ENCODE results near the gene PMEL.
"Not testable (repeated sequence)": the region's sequence is repeated elsewhere in the genome, so short reads cannot be mapped to it uniquely, and the experiment has no call there.

PMEL gene

GRCh38 chr12:55922126-55922525 is 43.7 kb downstream of the PMEL start:
- DNase-seq (ENCODE audit: low read depth): no peak

GRCh38 chr12:55919032-55919431 is 46.8 kb downstream of the PMEL start:
- DNase-seq (ENCODE audit: low read depth): not testable (repeated sequence)

- DNase-seq (ENCODE audit: low read depth): no peak
Measured at GRCh38 chr12:55915482-55915859, 50.4 kb downstream of the PMEL start.

GRCh38 chr12:55912908-55913307 is 52.9 kb downstream of the PMEL start:
- no peak for DNase-seq (ENCODE audit: low read depth)

DNA sequence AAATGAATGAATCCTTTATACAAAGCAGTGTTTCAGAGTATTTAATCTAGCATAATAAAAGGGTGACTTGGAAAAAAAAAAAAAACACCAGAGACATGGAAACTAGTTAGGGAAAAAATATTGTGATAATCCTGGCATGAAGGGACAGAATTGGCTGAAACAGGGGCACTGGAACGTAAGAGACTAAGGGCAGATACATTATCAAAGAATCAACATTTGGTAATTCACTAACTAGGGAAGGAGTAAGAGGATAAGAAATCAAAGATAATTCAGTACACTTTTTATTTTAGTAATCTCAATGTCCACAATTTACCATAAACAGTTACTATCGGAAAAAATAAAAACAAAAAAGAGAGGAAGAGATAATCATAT is 56.3 kb downstream of the PMEL start:
- DNase-seq (ENCODE audit: low read depth): no peak

DNA sequence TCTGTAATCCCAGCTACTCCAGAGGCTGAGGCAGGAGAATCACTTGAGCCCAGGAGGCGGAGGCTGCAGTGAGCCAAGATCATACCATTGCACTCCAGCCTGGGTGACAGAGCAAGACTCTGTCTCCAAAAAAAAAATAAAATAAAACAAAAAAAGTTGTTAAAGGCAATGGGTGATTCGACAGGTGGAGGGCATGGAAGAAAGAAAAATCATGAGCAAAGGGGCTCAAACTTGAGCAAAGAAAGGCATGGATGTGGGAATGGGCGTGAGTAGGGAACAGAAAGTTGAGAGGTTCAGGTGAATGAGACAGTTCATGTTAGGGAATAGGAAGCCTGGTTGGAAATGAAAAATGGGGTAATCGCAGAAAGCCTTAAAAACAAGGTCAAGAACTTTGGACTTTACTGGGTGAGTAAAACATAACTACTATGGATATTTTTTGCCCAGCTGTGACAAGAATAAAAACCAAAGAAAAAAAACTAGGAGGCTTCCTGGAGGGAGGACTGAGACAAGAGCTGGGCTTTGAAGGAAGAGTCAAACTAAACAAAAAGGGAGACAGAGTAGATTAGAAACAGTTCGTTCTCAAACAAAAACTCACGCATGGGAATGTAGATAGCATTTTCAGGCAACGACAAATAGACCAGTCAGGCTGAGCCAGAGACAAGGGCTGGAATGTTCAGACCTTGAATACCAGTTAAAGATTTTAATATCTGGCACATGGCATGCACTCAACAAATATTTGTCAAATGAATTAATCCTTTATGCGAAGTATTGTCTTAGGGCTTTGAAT is 56.9 kb downstream of the PMEL start:
- no peak for DNase-seq (ENCODE audit: low read depth)

- no peak for DNase-seq (ENCODE audit: low read depth)
Measured at GRCh38 chr12:55906056-55906455, 59.8 kb downstream of the PMEL start.

Measured in activated gamma-delta T cell treated with anti-CD3 and anti-CD28 coated beads, Interleukin-2, amount 50 U/mL, for 16 hours (primary cell).